Measurements from ENCODE around the gene FOXP4. TPM values are rescaled to one million over a fixed set of nuclear protein-coding genes. Genes with fewer than 3 reads are reported as not detected.

The FOXP4 gene, protein sequence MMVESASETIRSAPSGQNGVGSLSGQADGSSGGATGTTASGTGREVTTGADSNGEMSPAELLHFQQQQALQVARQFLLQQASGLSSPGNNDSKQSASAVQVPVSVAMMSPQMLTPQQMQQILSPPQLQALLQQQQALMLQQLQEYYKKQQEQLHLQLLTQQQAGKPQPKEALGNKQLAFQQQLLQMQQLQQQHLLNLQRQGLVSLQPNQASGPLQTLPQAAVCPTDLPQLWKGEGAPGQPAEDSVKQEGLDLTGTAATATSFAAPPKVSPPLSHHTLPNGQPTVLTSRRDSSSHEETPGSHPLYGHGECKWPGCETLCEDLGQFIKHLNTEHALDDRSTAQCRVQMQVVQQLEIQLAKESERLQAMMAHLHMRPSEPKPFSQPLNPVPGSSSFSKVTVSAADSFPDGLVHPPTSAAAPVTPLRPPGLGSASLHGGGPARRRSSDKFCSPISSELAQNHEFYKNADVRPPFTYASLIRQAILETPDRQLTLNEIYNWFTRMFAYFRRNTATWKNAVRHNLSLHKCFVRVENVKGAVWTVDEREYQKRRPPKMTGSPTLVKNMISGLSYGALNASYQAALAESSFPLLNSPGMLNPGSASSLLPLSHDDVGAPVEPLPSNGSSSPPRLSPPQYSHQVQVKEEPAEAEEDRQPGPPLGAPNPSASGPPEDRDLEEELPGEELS
- total RNA-seq: 3.0 TPM

DNA sequence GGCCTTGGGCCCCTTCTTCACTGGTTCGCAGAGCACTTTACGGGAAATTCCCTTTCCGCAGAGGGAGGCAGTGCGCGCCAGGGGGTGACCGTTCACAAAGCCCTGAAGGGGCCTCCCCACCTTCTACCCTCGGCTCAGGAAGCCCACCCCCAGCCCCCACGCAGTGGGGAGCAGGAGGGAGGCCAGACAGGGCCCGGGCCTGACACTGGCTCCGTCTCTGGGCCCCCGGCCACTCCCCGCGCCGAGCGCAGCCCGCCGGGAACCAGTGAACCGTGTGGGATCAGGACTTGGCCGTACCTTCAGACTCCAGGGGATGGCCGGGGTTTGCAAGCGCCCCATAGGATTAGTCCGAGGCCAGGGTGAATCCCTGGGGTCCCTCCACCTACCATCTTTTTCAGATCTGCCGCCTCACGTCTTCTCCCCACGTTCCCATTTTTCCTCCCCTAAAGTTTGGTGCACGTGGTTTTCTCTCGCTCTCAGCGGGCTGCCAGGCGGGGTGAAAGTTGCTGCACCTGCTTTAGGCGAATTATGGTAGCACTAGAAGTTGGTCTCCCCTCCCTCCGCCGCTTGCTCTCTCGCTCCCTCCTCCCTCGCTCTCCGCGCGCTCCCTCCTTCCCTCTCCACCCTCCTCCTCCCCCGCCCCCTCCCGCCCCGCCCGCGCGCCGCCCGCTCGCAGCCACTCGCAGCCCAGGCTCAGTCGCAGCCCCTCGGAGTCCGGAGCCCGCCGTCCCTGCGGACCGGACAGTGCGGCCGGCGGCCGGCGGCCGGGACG is at the start of gene FOXP4:
Gene FOXP4, plus strand, starts transcription at position 679 of the 772 bp plus-strand sequence. CDS start 19,380 bp downstream, outside the sequence.
- peak; percentile 40 to 93 (median 88) for DNase-seq (ENCODE audit: low read depth in 2 of 3, low spot score in 2 of 3)

DNA sequence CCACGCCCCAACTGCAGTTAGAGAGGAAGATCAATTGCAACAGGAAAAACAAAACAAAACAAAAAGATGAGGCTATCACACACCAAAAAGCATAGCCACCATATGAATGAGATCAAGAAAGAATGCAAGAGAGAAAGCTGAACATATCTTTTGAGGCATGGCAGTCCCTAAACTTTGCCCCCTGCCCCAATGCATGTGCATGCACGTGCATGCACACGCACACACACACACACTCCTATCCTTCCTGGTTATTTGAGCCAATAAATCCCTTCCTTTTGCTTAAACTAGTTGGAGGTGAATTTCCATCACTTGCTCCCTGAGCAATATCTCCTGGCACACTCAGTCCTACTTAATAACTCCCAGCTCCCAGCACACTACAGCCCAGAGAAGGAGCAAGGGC is 48.6 kb upstream of the FOXP4 start:
- no peak for DNase-seq (ENCODE audit: low read depth in 2 of 3, low spot score in 2 of 3)

DNA sequence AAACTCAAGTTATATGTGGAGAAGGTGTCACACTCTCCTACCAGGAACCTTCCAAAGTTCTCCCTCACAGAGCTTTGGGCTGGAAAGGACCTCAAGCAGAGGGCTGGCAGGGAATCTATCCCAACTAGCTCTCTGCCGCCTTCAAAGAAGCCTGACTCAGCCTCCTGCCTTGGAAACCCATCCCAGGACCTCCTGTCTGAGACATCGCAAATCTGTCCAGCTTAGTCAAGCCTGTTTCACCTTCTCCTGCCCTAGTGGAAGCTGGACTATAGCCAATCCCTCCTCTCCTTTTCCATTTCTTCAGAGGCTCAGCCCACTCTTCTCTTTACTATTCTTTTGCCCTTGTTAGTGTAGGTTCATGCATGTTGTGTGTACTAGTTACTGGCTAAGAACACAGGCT is 48.2 kb upstream of the FOXP4 start:
- no peak for DNase-seq (ENCODE audit: low read depth in 2 of 3, low spot score in 2 of 3)

DNA sequence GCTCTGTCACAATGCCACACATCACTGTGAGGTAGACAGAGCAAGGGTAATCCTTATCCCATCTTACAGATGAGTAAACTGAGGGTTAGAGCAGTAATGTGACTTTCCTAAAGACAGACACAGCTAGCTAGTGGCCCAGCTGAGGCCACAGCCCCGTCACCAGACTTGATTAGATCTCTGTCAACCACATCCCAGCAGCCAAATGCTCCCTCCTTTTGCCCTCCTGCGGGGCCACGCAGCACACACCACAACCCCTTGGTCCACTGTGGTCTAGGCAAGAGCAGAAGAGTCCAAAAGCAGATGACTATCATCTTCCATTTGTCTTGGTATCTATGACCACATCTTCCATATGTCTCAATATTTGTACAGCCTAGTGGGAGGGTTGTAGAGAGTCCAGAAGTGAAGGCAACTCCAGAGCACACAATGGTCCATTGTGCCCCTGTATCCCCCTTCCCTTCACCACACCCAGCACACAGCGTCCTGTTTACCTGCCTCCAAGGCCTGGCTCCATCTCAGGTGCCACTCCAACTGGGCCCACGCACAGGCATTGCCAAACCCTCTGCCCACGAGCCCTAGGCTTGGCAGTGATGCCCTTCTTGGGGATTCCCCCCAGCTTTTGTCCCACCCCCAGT is 47.1 kb upstream of the FOXP4 start:
- no peak for DNase-seq (ENCODE audit: low read depth in 2 of 3, low spot score in 2 of 3)

DNA sequence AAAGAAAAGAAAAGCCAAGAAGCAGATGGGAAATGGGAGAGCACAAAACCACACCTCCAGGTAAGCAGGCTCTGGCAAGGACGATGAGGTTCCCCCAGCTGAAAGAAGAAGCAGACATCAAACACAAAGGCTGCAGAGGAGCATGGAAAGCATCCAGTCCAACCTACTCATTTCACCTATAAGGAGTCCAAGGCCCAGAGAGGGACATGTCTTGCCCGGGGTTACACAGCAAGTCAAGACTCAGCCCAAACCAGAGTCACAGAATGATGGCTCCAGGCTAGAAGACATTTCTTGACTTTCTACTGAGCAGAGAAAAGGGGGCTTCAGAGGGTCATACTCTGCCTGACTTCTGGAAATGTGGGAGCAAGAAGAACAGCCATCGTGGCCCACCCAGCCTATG is 45.6 kb upstream of the FOXP4 start:
- no peak for DNase-seq (ENCODE audit: low read depth in 2 of 3, low spot score in 2 of 3)

DNA sequence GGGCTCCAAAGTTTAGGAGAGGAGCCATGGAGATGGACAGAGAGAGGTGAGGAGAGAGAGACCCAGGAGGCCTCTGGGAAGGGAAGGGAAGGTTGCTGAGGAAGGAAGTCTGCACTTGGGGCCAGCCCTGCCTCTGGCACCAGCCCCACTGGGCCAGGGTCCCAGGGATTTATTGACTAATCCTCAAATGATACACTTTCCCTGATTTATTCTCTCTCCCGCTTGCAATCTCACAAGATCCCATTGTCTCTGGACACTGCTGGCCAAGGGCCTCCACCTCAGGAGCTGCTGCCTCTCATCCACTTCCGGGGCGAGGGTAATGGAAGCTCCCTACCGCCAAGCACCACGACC is 43.6 kb upstream of the FOXP4 start:
- DNase-seq (ENCODE audit: low read depth in 2 of 3, low spot score in 2 of 3): no peak

DNA sequence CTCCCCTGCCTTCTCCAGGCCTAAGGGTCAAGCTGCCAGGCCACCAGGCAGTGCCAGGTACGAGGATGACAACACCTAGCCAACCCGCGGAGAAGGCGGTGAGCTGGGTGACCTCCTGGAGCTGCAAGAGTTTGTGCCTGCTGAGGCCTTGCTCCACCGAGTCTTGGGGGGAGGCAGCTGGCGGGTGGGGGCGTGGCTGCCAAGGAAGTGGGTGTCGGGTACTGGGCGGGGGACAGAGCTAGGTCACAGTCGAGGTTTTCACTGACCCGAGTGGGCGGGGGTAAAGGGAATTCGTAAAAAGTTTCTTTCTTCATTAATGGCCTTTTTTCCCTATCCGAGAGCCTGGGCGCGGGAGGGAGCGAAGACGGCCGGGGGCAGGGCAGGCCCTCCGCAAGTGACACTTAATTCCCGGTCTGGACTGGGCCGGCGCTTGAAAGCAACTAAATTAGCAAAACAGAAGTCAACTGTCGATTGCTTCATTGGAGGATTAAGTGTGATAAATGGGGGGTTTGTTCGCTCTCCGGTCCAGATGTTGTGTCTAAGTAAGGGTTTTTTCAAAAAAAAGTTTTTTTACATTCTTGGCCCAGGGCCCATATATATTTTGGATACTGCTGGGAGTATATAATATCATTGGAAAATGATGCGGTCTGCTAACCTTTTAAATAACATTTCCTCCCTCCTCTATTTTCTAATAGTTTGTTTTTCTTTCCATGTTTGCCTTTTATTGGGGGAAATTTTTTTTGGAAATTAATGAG is 43.1 kb upstream of the FOXP4 start:
- DNase-seq (ENCODE audit: low read depth in 2 of 3, low spot score in 2 of 3): no peak

DNA sequence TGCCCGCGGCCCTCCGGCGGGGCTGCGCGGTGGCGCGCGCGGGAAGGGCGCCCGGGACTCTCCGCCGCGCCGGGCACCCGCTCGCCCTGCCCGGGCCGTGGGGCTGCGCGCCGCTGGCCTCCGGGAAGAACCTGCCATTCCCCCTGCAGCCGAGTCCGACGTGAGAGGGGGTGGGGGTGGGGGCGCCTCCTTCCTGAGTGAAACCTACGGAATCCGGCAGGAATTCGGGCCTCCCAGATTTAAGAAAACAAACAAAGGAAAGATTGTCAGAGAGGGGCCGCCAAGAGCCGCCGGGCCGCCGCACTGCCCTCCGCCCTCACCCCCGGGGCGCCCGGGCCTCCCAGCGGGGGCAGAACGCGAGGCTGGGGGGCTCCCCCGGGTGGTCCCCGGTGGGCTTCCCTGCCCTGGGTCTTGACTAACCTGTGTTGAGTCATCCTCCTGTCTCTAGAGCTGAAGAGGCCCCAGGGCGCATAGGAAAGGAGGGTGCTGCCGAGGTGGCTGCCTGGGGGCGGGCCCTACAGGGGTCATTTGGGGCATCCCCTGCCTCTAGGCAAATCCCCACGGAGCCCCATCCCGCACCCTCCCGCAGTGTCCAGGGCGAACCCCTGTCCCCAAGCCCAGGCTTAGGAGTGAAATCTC is 42.2 kb upstream of the FOXP4 start:
- DNase-seq (ENCODE audit: low read depth in 2 of 3, low spot score in 2 of 3): no peak

DNA sequence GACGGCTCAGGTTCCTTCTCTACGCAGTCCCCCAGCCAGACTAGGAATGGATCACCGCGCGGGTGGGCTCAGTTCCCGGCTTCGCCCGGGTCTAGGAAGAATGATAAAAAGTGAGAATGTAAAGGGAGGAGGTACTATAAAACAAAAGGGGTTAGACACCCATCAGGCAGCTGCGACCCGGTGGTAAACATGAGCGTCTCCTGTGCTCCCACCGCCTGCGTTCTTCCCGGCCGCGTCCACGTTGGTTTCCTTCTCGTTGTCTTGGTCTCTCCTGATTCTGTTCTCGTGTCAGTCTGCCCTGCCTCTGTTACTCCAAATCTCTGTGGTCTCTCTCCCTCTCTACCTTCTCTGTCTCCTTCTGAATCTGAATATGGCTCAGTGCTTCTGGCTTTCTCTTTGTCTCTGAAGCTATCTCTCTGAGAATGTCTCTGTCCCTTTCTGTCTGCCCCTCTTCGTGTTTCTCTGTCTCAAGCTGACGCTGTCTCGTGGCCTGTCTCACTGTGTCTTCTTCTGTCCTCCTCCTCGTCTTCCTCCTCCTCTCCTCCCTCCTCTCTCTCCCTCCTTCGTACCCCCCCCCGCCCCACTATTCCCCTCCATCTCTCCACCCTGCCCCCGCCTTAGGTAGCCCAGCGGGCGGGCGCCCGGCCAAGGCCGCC is 41.6 kb upstream of the FOXP4 start:
- no peak for DNase-seq (ENCODE audit: low read depth in 2 of 3, low spot score in 2 of 3)

DNA sequence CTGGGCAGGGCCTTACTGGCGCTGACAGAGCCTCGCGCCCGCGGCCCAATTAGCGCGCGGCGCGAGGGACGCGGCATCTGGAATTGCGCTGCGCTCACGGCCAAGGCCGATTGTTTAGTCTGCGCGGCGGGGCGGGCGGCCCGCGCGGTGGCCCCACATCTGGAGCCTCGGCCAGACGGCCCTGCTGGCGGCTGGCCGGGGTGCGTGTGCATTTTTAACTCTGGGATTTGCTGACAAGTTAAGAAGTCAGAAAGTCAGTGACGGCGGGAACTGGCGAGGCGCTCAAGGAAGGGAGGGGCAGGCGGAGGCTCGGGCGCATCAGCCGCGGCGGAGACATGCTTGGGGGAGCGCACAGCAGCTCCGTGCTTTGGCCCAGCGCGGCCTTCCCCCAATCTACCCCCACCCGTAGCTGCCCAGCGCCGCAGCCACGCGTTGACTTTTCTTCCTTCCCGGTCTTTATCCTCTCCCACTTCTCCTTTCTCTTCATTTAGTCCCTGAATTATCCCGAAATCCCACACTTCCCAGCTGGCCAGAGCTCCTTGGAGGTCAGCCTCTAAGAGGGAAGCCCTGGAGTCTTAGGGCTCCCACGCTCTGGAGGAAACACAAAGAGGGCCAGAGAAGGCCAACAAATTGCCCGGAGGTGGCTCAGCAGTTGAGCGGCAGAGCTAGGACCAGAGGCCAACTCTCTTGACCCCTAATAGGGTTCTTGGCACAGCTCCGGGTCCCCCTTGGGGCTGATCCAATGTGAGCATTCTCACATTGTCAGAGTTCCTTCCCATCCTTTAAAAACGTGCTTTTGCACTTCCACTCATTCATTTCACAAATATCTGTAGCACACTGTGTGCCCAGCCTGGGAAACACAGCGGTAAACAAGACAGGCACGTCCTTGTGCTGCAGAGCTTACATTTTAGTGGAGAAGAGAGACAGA is 40.8 kb upstream of the FOXP4 start:
- peak in 2 of 3 donors; percentile 16 to 17 for DNase-seq (ENCODE audit: low read depth in 2 of 3, low spot score in 2 of 3)

DNA sequence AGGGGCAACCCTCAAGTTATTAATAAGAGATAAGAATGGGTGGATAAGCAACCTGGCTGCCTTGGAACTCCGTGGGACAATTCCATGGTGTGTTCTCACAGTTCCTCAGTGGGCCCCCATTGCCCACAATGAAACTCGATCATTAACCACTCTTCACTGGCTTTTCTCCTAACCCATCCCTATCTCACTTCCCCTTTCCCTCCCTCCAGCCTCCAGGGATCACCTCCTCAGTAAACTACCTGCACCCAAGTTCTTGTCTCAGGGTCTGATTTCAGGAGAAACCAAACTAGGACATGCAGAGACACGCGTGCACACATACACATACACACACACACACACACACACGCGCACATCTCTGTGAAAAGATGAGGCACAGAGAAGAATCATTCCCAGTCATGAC is 37.7 kb upstream of the FOXP4 start:
- DNase-seq (ENCODE audit: low read depth in 2 of 3, low spot score in 2 of 3): no peak

DNA sequence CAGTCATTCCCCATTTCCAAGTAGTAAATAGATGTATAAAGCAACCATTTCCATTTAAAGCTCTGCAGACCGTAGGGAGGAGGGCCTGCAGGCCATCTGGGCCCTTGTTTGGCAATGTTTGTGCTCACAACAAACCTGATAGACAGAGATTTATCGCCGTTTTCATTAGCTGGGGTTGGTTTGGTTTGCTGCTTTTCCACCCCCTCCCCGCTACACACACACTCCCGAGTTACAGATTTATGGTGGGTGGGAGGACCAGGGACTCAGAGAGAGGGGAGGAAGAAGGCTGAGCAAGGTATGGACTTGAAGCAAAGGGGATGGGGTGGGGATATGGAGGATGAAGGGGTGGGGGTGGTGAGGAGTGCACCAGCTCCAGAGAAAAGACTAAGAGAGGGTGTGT is 36.6 kb upstream of the FOXP4 start:
- no peak for DNase-seq (ENCODE audit: low read depth in 2 of 3, low spot score in 2 of 3)

DNA sequence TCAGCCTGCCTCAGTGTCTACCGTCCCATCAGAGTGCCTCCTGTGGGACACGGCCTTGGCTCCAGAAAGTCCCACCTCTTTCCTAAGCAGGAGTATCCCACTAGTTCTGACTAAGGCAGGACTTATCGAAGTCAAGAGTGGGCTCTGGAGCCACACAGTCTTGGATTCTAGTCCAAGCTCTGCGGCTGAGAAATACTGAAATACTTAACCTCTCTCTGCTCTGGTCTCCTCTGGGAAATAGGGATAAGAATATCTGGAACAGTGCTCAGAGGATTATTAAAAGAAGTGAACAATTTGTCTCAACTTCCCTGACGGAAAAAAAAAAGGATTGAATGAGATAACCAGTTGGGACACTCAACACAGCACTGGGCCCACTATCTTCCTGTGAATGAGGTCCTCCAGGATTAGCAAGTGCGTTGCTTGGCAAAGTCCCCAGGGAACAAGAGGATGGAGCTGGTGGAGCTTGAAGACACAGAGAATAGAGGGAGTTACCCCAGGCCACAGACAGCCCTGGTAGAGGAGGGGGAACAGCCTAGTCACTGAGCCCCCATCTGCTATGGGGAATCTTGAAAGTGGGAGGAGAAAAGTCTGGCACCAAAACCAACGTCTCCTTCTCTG is 34.6 kb upstream of the FOXP4 start:
- DNase-seq (ENCODE audit: low read depth in 2 of 3, low spot score in 2 of 3): no peak

DNA sequence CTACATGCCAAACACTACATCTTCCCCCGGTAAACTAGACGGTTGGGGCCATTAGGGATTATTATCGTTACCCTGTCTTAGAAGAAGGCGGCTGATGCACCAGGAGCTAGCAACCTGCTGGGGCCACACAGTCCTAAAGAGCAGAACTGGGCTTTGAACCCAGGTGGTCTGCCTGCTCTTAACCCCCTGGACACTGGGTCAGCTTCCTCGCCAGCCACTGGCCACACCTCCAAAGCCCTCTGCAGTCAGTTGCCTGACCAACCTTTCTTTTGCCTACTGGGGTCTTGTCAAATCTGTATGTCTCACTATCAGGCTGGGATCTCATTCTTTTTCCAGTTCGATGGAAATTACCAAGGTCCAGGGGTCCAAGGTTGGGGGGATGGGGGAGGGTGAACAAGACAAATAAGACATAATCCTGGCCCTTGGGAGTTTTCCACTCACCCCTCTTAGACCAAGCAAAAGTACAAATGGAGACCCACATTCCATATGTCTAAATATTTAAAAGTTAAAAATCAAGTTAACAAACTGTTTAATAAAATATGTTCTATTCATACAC is 34.0 kb upstream of the FOXP4 start:
- no peak for DNase-seq (ENCODE audit: low read depth in 2 of 3, low spot score in 2 of 3)

DNA sequence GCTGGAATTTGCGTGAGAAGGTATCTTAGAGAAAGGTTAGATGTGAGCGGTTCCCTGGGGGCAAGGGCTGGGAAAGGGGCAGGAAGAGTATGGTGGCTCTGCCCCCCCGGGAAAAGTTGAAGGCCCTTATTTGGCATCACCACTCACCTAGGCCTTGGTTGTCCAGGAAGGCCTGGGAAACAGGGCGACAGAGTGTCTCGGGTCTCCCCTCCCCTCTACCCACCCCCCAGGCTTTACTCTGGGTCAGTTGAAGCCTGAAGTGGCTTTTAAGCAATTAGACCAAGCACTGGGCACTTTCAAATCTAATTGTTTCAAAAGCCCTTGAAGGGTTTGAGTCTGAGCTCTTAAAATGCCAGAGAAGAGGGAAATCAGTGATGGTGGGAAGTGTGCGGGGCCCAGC is 30.2 kb upstream of the FOXP4 start:
- DNase-seq (ENCODE audit: low read depth in 2 of 3, low spot score in 2 of 3): no peak

DNA sequence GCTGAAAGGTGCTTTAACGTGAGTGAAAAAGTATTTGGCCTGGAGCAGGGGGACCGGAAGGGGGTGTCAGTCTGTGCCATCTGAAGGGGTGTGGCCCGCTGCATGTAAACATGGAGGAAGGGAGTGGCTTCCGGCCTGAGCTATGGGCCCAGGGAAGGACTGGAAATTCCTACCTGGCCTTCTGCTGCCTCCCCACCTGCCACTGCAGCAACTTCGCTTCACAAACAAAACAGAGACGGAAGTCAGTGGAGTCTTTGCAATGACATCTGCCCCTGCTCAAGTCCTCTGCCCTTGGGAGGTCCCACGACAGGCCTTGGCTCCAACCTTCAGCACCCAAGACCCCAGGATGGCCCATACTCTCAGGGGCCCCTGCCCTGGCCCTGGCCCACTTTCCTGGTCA is 28.1 kb upstream of the FOXP4 start:
- no peak for DNase-seq (ENCODE audit: low read depth in 2 of 3, low spot score in 2 of 3)

DNA sequence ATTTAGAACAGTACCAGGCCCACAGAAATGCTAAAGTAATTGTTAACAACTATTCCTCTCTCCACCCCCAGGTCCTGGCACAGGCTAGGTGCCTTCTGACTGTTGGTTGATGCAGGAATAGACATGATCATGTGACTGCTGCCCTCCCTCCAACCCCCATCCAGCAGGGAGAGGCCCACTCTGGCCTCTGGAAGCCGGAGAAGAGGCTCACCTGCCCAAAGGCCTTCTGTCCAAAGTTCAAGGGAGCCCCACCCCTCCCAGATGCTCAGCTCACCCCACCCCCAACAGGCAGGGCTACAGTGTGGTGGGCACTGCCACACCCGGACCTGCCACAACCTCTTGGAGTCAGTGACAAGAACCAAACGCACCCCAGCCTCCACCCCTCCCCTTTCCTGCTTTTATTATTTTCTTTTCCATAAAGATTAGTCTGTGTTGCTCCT is 26.9 kb upstream of the FOXP4 start:
- DNase-seq (ENCODE audit: low read depth in 2 of 3, low spot score in 2 of 3): no peak
